ENCODE data around the gene PARP4.

Gene PARP4

DNA sequence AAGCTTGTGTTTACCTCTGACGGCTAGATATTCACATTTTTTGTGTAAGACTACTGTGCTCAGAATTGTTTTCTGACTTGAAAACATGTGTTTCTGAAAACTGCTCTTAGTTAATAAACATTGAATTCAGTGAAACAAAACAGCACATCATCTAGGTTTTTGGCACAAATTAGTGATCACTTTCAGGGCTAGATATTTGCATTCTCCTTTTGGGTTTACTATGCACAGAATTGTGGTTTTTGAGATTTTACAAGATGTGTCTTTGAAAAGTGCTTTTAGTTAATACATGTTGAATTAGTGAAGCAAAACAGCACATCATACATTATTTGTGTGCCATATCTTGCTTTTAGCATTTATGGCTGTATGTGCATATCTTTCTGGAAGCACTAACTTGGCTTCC, 8.2 kb upstream of the PARP4 start:
- no peak overlapping the region for H3K4me3 ChIP-seq (ENCODE audit: low read depth, low read length)
- DNase-seq (ENCODE audit: low read depth), result no peak
- TF ChIP-seq MYC (IDR thresholded peaks at IDR 0.05; ENCODE audit: low read depth, low read length) (no peak), POLR2A (IDR thresholded peaks at IDR 0.05; ENCODE audit: extremely low read depth, insufficient read length) (no peak)
- TF ChIP-seq, protein P1, sequence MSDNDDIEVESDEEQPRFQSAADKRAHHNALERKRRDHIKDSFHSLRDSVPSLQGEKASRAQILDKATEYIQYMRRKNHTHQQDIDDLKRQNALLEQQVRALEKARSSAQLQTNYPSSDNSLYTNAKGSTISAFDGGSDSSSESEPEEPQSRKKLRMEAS (IDR thresholded peaks at IDR 0.05; ENCODE audit: low read depth, low read length), result no peak
- TF ChIP-seq, protein P2, sequence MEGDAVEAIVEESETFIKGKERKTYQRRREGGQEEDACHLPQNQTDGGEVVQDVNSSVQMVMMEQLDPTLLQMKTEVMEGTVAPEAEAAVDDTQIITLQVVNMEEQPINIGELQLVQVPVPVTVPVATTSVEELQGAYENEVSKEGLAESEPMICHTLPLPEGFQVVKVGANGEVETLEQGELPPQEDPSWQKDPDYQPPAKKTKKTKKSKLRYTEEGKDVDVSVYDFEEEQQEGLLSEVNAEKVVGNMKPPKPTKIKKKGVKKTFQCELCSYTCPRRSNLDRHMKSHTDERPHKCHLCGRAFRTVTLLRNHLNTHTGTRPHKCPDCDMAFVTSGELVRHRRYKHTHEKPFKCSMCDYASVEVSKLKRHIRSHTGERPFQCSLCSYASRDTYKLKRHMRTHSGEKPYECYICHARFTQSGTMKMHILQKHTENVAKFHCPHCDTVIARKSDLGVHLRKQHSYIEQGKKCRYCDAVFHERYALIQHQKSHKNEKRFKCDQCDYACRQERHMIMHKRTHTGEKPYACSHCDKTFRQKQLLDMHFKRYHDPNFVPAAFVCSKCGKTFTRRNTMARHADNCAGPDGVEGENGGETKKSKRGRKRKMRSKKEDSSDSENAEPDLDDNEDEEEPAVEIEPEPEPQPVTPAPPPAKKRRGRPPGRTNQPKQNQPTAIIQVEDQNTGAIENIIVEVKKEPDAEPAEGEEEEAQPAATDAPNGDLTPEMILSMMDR (IDR thresholded peaks at IDR 0.05; ENCODE audit: low read depth, low read length), result no peak

DNA sequence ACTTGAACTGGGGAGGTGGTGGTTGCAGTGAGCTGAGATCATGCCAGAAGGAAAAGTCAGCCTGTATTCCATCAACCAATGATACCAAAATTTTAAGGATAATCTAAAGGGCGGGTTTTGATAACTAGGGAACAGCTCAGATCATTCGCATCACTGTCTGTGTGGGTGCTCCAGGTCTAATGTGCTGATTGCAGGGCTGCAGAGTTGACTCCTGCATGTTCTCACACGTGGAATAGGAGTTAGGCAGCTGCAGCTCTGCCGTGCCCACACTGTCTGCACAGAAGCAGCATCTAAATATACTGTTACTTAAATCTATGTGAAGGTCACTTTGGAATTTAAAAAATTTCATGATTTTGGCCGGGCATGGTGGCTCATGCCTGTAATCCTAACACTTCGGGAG, 4.3 kb upstream of the PARP4 start:
- H3K4me3 ChIP-seq (ENCODE audit: low read depth, low read length), result no peak overlapping the region
- TF ChIP-seq POLR2A (IDR thresholded peaks at IDR 0.05; ENCODE audit: extremely low read depth, insufficient read length) (no peak), MYC (IDR thresholded peaks at IDR 0.05; ENCODE audit: low read depth, low read length) (no peak)
- TF ChIP-seq, protein P2 (IDR thresholded peaks at IDR 0.05; ENCODE audit: low read depth, low read length), result no peak
- TF ChIP-seq, protein P1 (IDR thresholded peaks at IDR 0.05; ENCODE audit: low read depth, low read length), result no peak
- no peak for DNase-seq (ENCODE audit: low read depth)

DNA sequence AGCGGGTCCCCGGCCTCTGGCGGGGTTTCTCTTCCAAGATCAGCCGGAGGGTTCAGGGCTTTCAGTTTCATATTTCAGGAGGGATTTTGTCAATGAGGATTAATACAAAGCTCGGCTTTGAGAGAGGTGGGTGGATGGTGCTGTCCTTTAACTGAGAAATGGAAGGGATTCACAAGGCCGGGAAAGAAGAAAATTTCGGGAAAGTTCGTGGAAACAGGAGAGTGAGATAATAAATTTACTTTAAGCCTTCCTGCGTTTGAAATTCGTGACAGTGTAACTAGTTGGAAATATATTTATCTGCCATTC, 283 bp upstream of the PARP4 start:
- TF ChIP-seq MYC (IDR thresholded peaks at IDR 0.05; ENCODE audit: low read depth, low read length) (no peak), POLR2A (IDR thresholded peaks at IDR 0.05; ENCODE audit: extremely low read depth, insufficient read length) (no peak)
- TF ChIP-seq, protein P1 (IDR thresholded peaks at IDR 0.05; ENCODE audit: low read depth, low read length), result no peak
- TF ChIP-seq, protein P2 (IDR thresholded peaks at IDR 0.05; ENCODE audit: low read depth, low read length), result no peak
- DNase-seq (ENCODE audit: low read depth), result no peak
- H3K4me3 ChIP-seq (ENCODE audit: low read depth, low read length), result peak overlapping the region; percentile 89

DNA sequence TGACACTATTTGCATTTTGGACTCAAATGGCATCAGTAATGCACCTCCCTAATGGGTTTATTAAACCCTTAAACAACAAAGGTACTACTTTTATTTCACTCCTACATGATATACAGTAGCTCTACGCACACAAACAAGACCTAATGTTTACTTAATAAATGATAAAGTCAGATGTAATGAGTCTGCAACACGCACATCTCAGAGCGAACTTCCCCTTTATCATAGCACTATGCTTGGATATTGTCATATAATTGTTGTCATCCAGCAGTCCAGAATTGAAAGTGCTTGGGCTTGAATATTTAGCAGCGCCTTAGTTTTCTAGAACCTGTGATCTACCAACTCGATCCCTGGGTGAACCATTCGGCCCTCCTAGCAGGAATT, 772 bp downstream of the PARP4 start:
- peak overlapping the region; percentile 89 for H3K4me3 ChIP-seq (ENCODE audit: low read depth, low read length)
- TF ChIP-seq MYC (IDR thresholded peaks at IDR 0.05; ENCODE audit: low read depth, low read length) (no peak), POLR2A (IDR thresholded peaks at IDR 0.05; ENCODE audit: extremely low read depth, insufficient read length) (no peak)
- TF ChIP-seq, protein P1 (IDR thresholded peaks at IDR 0.05; ENCODE audit: low read depth, low read length), result no peak
- TF ChIP-seq, protein P2 (IDR thresholded peaks at IDR 0.05; ENCODE audit: low read depth, low read length), result no peak
- no peak for DNase-seq (ENCODE audit: low read depth)

DNA sequence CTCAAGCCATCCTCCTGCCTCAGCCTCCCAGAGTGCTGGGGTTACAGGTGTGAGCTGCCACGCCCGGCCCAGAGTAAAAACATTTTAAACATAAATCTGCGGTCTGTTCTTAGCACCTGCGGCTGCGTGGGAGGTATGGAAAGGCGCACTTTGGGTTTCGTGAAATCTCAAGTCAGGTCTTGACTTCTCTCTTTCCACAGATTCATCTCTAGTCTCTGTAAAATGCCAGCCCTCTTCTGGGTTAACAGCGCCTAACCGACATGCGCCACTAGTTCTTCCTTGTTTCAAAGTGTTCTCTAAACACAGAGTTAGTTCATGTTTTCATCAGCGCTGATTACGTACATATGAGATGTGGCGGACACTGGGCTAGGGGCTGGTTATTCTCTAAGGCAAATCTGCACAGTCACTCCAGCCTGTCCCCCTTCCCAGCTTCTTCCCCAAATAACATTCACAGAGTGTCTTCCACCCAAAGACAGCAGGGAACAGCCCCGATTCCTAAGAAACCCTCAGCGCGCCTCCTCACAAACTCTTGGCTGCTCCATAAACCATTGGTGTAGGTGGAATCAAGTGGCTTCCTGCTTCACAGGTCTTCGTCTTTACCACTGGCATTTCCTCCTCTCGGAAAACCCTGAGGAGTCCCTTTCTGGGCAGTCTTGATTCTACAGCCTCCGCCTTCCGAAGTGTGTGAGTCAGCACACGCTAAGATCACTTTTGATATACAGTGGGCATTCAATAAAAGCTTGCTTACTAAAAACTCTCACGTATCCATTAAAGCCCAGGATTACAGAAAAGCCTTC, 1.4 kb downstream of the PARP4 start:
- H3K4me3 ChIP-seq (ENCODE audit: low read depth, low read length), result peak overlapping the region; percentile 89
- TF ChIP-seq, protein P2 (IDR thresholded peaks at IDR 0.05; ENCODE audit: low read depth, low read length), result no peak
- peak; percentile 39; the same call in 1 of the 2 replicates for TF ChIP-seq MYC (IDR thresholded peaks at IDR 0.05; ENCODE audit: low read depth, low read length)
- TF ChIP-seq POLR2A (IDR thresholded peaks at IDR 0.05; ENCODE audit: extremely low read depth, insufficient read length), result peak; percentile 17
- TF ChIP-seq, protein P1 (IDR thresholded peaks at IDR 0.05; ENCODE audit: low read depth, low read length), result no peak; the same call in none of the 2 replicates
- DNase-seq (ENCODE audit: low read depth), result peak; percentile 79
